Type B pancreatic cell (in vitro differentiated cells): ENCODE measurements around the gene HECA. TPM values are rescaled to one million over a fixed set of nuclear protein-coding genes. Genes with fewer than 3 reads are reported as not detected.

Experiments used
- DNase-seq: peaks from one replicate; pipeline ENCODE4 v3.0.0; 2021; ENCODE audit warnings: mixed read lengths; ENCODE audit not compliant: unreplicated experiment; ENCODE audit errors: extremely low spot score
- H3K27ac Mint-ChIP-seq: 2 replicates; pipeline ENCODE4 v1.8.0; 2021; ENCODE audit warnings: mild to moderate bottlenecking, mixed read lengths
- H3K27me3 Mint-ChIP-seq: 2 replicates; pipeline ENCODE4 v1.8.0; 2021; ENCODE audit warnings: mixed read lengths
- H3K36me3 Mint-ChIP-seq: 2 replicates; pipeline ENCODE4 v1.8.0; 2021; ENCODE audit warnings: mixed read lengths
- H3K4me1 Mint-ChIP-seq: one replicate; pipeline ENCODE4 v1.8.0; 2021; ENCODE audit warnings: mixed read lengths; ENCODE audit not compliant: unreplicated experiment
- H3K4me3 Mint-ChIP-seq: 2 replicates; pipeline ENCODE4 v1.8.0; 2021; ENCODE audit warnings: mild to moderate bottlenecking, mixed read lengths
- H3K9me3 Mint-ChIP-seq: 2 replicates; pipeline ENCODE4 v1.8.0; 2021; ENCODE audit warnings: mixed read lengths
- CTCF ChIP-seq: fragments of 200-600 bp; sonication (generic); conservative IDR thresholded peaks from 2 replicates; pipeline ENCODE4 v1.5.0; 2021; ENCODE audit warnings: antibody characterized with exemption, mild to moderate bottlenecking
- total RNA-seq: library from RNA; stranded (reverse); gene quantifications from 2 replicates; pipeline ENCODE4 v1.2.1, GENCODE V29; 2021; ENCODE audit warnings: low replicate concordance

The HECA gene
- total RNA-seq, 1 donor from 2014 or later, result 17.8 TPM

- no peak overlapping the region for H3K4me3 Mint-ChIP-seq
- no peaks in the 10 kb centered on the region for H3K27me3 Mint-ChIP-seq
- H3K4me1 Mint-ChIP-seq, result peaks cover 19% of the 10 kb centered on the region
- H3K9me3 Mint-ChIP-seq, result no peaks in the 10 kb centered on the region
- DNase-seq, result no peak
- H3K36me3 Mint-ChIP-seq, result no peaks in the 10 kb centered on the region
- no peak overlapping the region for H3K27ac Mint-ChIP-seq
- no peak for TF ChIP-seq CTCF
These were observed 5.6 kb upstream of the HECA start for GRCh38 chr6:139129284-139129683.

- Mint-ChIP-seq H3K36me3 (peaks cover 4% of the 10 kb centered on the region), H3K27ac (no peak overlapping the region), H3K27me3 (peaks cover 3% of the 10 kb centered on the region), H3K4me1 (peaks cover 17% of the 10 kb centered on the region), H3K9me3 (no peaks in the 10 kb centered on the region), H3K4me3 (no peak overlapping the region)
- no peak for DNase-seq
- no peak for TF ChIP-seq CTCF
These were observed 3.1 kb upstream of the HECA start for GRCh38 chr6:139131736-139132280.

- peaks cover 7% of the 10 kb centered on the region for H3K36me3 Mint-ChIP-seq
- no peaks in the 10 kb centered on the region for H3K9me3 Mint-ChIP-seq
- peaks cover 30% of the 10 kb centered on the region for H3K4me1 Mint-ChIP-seq
- TF ChIP-seq CTCF, result no peak
- H3K27me3 Mint-ChIP-seq, result peaks cover 3% of the 10 kb centered on the region
- H3K27ac Mint-ChIP-seq, result peak overlapping the region; percentile 79
- H3K4me3 Mint-ChIP-seq, result peak overlapping the region; percentile 80
- no peak for DNase-seq
These were observed 1.4 kb upstream of the HECA start for GRCh38 chr6:139133262-139134063.

GRCh38 chr6:139134064-139134395 is 850 bp upstream of the HECA start:
- no peak for DNase-seq
- H3K27ac Mint-ChIP-seq, result peak overlapping the region; percentile 79
- H3K36me3 Mint-ChIP-seq, result peaks cover 7% of the 10 kb centered on the region
- no peaks in the 10 kb centered on the region for H3K9me3 Mint-ChIP-seq
- peaks cover 3% of the 10 kb centered on the region for H3K27me3 Mint-ChIP-seq
- peak overlapping the region; percentile 80 for H3K4me3 Mint-ChIP-seq
- no peak for TF ChIP-seq CTCF
- H3K4me1 Mint-ChIP-seq, result peaks cover 32% of the 10 kb centered on the region

GRCh38 chr6:139135578-139136545 is 982 bp downstream of the HECA start:
- H3K4me1 Mint-ChIP-seq, result peaks cover 32% of the 10 kb centered on the region
- peaks cover 3% of the 10 kb centered on the region for H3K27me3 Mint-ChIP-seq
- TF ChIP-seq CTCF, result no peak
- peaks cover 11% of the 10 kb centered on the region for H3K36me3 Mint-ChIP-seq
- H3K27ac Mint-ChIP-seq, result peak overlapping the region; percentile 93
- H3K9me3 Mint-ChIP-seq, result no peaks in the 10 kb centered on the region
- peak; percentile 69 for DNase-seq
- peak overlapping the region; percentile 94 for H3K4me3 Mint-ChIP-seq
